NCI-H69 (cell line): Measurements from ENCODE around the gene CMTM8.

Experiments used
- DNase-seq: peaks from one replicate; lab custom pipeline; 2025; lab: John Stamatoyannopoulos, UW

Gene CMTM8

DNA sequence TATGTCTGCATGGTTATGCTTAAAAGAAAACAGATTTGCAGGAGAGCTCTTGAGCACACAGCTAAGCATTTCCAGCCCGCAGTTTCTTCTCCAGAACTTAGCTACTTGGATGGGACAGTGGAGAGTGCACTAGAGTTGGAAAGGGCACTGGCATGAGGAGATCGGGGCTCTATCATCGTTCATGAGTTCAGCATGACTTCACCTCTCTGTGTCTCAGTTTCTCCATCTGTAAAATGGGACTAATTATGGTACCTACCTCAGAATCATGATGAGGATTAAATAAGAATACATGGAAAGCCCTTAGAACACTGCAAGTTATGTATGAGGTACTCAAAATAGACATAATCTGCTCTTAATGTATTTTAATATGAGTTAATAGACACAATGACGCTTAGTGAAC, 69.9 kb downstream of the CMTM8 start:
- no peak for DNase-seq

DNA sequence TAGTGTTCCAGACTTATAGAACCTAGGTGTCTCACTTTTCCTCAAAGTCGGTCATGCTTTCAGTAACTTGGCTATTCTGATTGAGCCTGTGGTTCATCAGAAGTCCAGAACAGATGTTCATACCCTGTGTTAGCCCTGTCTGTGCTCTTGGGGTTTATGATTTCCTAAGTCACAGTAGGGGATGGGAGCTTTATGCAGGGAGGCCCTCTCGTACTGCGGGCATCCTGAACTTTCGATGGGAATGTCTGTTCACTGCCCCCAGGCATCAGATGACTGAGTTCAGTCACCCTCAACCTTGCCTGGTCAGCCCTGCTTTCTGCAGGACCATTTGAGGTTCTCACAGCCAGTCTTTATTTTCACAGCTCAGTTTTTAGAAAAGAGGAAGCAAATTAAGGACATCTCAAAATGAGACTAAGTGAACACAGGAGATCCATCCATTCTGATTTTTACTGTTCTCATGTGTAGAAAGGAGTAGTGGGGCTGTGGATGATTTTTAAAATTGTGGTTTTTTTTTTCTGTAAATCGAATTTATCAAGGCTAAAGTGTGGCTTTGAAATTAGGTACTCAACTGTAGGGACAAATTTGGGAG, 71.3 kb downstream of the CMTM8 start:
- no peak for DNase-seq

DNA sequence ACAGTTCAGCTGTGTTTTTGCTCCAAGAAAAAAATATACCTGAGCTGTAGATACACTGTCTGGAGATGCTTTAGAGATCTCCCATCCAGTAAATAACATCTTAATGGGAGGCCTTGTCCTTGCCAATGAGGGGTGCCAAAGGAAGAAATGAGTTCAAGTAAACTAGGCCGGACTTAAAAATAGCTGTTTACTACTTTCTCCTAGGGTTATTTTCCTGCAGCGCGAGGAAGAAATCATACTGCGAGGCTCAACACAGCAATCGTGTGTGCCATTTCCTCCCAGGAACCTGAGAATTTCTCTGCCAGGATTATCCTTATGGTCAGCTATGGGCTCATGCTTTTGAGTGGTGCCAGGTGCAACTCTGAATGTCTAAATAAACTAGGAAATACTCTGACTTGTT, 71.9 kb downstream of the CMTM8 start:
- DNase-seq = no peak

DNA sequence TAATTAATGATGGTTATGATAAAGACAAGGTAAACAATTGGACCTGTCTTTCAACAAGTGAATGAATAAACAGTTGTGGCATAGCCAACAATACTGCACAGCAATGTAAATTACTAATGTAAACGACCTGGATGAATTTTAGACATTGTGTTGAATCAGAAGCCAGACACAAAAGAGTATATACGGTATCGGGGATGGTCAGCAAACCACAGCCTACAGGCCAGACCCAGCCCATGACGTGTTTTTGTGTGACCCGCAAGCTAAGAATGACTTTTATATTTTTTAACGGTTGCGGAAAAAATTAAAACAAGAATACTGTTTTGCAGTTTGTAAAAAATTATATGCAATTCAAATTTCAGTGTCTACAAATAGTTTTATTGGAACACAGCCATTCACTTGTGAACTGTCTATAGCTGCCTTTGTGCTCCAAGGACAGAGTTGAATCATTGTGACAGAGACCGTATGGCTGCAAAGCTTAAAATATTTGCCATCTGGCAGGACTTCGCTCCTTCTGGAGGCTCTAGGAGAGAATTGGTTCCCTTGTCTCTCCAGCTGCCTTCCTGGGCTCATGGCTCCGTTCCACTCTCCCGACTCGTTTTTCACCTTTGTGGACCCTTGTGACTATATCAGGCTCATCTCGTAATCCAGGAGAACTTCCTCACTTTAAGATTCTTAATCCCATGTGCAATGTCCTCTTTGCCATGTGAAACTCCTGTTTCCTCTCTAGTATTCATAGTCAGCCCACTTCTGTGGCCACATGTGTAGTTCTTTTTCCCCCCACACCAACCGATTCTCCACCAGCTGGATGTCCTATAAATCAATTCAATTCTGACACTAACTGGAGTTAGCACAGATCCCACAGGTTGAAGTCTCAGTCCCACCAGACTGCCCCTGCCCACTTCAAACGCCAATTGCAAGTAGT, 72.7 kb downstream of the CMTM8 start:
- no peak for DNase-seq

DNA sequence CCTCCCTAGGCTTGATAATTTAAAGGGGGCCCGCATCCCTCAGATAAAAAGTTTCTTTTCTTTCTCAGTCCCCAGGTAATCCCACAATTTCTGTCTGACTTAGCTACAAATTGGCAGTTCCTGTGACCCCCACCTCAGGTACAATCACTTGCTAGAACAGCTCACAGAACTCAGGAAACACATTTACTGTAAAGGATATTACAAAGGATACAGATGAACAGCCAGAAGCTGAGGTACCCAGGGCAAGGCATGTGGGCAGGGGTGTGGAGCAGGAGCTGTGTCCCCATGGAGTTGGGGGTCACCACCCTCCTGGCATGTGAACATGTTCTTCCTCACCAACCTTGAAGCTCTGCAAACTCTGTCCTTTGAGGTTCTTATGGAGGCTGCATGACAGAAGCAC, 73.8 kb downstream of the CMTM8 start:
- DNase-seq = no peak

DNA sequence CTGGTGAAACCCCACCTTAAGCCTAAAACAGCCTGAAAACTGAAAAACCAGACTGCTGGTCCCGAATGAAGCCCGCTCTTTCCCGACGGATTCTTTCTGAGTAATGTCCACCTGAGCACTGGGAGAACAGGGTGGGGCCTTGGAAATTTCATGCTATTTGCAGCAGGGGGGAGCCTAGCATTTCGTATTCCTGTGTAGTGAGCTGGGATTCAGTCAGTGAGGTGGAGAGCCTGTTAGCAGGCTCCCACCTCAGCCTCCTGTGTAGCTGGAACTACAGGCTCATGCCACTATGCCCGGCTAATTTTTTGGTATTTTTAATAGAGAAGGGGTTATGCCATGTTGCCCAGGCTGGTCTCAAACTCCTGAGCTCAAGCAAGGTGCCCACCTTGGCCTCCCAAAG, 74.7 kb downstream of the CMTM8 start:
- no peak for DNase-seq

DNA sequence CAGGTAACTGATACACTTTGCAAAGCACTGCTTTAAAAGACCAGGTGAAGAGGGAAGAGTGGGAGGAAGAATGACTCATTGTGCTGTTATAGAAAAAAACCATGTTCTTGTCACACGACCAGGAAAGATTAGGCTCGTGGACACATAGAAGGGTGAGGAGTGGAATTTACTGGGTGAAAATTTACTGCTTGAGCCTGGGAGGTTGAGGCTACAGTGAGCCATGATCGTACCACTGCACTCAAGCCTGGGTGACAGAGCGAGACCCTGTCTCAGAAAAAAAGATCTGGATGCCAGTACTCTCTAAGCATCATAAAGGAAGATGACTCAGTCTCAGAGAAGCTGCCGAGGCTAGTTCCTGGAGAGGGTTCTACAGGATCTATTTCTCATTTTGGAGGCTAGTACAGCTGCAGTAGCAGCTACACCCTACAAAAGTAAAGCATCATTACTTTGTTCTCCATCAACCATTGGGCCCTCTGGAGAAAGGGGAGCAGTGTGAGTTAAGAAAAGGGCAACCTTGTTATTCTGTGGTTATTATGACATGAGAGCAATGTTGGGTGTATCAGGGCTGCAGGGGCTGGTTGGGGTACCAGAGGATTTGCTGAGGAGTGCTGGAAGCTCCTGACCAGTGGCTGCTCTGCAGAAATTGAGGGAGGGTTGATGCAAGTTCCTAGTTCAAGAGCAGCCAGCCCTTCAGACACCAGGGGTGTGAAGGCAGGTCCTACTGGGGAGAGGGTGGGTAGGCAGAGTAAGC, 75.4 kb downstream of the CMTM8 start:
- DNase-seq = no peak

DNA sequence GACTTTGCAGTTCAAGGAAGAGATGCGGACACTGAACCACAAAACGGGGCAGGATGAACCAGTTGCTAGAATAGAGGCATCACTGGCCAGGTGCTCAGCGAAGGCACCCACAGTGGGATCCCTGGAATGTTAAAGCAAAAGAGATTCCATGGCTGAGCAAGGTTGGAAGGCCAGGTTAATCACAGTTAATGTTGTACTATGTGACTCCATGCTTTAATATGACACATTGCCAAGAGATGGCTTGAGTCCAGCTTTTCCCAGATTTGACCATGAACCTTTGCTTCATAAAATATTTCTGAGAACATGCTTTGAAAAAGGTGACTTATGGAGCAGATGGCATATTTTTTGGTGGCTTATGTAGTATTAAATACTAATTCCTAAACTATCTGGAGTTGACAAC, 77.0 kb downstream of the CMTM8 start:
- no peak for DNase-seq

DNA sequence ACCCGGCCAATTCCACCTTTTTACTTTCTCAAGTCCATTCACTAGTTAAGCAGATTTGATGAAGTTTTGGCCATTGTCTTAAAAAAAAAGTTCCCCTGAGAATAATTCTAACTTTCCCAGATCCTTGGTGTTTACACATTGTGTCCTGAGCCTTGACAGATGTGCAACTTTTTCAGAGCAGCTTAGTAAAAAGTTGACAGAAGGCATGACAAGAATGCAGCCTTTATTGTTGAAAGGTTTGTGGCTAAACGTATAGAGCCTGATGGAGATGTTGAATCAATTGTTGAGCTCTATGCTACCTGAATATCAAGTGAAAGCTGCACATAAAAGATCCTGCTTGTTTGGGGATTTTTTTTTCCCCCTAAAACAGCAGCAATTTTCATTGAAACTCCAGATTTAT, 77.8 kb downstream of the CMTM8 start:
- DNase-seq = no peak

DNA sequence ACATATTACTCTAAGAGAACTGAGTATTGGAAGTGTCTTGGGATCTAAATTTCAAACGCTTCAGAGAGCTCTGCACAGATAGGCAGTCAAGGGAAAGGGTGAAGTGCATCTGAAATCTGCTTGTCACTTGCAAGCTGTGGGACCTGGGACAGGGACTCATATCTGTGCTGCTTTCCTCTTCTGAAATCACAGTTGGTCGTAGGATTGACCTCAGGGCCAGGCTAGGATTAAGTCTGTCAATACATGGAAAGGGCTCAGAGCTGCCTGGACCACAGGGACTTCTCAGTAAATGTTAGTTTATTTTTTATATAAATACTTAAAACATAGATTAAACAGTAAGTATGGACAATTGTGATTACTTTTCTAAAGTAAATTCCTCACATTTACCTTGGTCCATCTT, 78.5 kb downstream of the CMTM8 start:
- no peak for DNase-seq

DNA sequence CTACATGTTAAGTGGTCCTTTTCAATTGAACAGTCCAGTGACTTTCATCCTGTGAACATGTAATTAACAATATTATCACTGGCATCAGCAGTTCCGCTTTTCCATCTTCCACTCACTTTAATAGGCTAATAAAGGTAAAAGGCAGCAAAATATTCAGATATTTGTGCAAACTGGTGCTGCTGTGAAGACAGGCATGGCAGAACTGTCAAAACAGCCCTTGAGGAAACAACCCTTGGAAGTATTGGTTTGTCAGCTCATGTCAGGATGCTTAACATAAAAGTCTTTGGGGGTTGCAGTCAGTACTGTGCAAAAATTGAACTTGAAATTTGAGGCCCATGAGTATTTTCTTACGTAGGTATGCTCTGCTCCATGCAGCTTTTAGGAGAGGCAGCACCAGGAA, 81.1 kb downstream of the CMTM8 start:
- no peak for DNase-seq

DNA sequence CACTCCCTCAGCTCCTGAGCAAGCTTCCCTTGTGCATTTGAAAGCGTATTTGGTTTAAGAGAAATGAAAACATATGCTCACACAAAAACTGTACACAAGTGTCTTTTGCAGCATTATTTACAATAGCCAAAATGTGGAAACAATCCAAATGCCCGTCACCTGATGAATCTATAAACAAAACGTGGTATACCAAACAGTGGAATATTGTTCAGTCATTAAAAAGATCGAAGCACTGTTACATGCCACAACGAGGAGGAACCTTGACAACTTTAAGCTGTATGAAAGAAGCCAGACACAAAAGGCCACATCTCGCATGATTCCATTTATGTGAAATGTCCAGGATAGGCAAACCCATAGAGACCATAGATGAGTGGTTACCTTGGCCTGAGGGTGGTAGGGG, 81.6 kb downstream of the CMTM8 start:
- DNase-seq = no peak

DNA sequence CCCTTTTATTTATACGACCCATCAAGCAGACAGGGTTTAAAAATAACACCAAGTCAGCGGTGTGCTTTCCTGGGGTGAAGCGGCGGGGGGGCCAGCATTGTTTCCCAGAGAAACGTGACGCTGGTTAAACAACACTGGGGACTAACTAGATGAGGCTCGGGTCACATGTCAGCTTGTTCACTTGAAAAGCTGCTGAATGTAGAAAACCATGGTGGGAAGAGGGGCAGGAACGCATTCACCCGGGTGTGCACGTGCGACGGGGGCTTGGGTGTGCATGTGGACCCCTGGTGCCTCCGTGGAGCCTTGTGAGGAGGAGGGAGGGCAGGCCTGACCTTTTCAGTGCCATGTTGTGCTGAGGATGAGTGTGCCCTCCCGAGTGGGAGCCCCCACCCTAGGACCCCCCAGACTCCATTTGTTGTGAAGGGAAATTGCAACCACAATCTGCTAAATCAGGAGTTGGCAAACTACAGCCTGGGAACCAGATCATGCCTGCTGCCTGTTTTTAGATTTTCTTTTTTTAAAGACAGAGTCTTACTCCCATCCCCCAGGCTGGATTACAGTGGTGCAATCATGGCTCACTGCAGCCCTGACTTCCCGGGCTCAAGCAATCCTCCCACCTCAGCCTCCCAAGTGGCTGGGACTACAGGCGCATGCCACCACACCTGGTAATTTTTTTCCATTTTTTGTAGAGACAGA, 82.8 kb downstream of the CMTM8 start:
- peak; percentile 49 for DNase-seq

DNA sequence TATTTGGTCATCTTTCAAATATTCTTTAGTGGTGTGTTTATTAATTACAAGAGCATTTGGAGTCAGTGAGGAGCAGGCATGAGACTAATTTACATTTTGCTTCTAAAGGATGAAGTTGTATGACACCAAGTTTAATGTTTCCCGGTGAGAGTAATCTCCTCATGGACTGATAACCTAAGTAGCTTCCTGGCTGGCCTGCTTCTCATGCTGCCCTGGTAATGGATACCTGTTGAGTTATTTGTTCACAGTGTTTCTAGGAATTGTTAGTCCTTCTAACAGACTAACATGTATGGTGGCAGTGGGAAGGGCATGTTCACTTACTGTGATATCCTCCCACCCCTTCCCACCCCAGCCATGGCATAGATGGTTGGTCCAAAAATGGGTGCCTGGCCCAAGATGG, 83.8 kb downstream of the CMTM8 start:
- DNase-seq = no peak

DNA sequence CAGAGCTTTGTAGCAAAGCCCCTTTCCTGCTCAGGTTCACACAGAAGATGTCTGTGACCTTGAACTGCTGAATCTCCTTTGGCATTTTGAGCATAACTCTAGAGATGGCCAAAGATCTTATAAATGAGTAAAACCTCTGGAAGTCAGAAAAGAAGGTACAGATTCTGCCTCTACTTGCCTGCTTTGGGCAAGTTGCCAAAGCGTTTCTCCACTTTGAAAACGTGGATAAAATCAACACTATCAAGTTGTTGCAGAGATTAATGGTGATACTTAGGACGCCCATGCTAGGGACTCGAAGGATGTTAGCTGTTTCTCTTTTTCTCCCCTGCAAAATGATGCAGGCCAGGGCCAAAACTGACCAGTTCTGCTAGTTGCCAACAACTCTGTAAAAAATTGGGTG, 85.1 kb downstream of the CMTM8 start:
- no peak for DNase-seq

DNA sequence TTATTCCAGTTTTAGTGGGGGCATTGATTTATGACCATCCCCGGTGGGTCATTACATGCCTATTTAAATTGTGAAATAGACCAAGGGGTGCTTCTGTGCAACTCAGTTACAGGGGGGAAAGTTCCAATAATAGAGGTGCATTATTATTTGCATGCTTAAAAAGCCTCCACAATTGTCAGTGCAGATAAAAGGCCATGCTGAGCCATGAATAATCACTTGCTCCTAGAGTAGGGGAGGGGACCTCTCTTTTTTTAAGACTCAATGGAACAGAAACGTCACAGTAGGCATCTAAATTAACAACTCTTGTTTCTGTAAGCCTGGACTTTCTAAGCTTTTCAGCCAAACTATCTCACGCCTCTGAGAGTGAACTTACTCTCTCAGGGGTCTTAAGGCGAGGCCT, 86.7 kb downstream of the CMTM8 start:
- no peak for DNase-seq

DNA sequence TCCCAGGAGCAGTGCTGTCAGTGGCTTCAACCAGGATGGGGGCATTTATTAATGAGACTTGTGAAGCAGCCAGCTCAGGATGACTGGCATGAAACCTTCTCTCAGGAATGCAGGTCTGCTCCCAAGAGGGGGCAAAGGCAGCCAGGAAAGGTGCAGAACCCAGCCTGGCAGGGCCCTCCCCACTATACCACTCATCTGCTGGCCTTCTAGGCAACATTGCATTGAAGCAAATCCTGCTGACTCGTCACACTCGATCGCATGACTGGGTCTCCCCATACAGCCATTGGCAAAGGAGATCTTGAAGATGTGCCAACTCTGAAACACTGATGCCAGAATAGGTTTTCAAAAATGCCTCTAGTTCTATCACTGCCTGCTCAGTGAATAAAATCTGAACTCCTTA, 87.4 kb downstream of the CMTM8 start:
- no peak for DNase-seq

DNA sequence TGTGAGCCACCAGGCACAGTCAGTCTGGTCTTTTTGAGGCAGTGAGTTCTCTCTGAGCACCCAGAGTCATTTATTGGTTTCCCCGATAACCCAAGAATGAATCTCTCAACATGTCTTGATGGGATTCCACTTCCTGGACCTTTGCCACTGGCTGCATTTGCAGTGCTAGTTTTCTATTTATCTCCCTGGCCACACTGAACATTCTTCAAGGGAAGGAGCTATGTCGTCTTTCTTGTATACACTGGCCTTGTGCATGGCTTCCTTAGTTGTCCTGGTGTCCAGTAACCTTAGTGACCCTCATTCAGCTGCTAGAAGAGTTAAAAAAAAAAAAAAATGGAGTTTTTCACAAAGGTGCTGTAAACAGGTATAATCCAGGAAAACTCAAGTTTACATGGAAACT, 88.3 kb downstream of the CMTM8 start:
- no peak for DNase-seq

DNA sequence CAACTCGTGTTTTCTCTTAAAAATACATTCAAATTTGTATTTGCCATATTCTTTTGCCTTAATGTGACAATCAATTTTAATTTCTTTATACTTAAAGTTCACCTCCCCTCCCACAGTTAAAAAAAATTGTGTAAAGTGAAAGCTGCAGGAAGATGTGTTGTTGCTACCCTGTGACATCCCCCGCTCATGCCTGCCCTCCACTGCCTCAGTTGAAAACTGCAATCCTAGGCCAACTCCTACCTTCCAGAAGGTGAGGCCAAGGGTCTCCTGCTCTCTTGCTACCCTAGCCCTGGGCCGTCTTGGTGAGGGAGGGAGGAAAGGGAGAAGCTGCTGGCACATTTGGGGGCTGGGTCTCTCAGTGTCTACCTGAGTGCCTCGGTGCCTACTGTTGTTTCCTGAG, 96.2 kb downstream of the CMTM8 start:
- DNase-seq = peak; percentile 12

DNA sequence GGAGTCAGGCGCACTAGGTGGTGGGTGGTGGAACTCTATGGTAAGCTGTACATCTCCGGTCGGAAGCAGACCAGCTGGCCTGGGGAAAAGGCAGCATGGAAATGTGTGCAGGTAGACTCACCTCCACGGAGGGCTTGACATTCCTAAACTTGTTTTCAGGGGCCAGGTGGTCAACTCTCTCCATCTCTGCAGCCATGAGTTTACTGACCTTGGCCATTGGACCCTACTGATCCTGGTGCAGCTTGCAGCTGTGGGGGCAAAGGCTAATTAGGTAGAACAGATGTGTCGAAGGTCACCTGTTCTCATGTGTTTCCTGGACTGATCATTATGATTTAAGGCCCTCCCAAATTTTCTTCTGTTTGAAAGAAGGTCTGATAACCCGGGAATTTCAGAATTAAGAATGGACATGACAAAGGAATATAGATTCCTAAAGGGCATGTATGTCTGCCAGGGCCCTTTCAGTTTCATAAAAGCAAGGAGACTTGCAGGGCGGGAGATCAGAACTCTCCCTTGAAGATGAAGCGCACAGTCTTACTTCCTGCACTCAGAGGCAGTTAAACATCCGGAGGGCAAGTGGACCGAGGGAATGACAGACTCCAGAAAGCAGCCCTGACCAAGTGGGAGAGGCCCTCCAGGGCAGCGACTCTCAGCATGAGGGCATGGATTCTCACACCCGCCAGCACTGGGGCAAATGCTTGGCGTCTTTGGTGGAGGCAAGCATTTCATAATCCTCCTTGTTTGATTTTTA, 97.1 kb downstream of the CMTM8 start:
- no peak for DNase-seq

DNA sequence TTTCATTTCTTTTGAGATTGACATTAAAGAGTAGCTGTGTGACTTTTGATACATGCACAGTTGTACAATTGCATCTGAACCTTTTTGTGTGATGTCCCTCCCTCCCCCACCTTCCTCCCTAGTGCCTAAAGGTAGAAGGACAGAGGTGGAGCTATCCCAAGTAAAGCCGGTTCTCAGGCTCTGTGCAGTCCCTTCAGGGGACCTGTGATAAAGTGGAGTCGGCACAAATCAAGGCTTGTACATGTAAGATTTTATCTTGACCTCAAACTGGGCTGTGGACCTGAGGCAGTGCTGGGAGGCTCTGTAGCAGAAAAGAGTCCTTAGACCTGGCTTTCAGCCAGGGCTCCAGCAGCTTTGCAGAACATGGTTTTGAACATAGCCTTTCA, 97.6 kb downstream of the CMTM8 start:
- no peak for DNase-seq

DNA sequence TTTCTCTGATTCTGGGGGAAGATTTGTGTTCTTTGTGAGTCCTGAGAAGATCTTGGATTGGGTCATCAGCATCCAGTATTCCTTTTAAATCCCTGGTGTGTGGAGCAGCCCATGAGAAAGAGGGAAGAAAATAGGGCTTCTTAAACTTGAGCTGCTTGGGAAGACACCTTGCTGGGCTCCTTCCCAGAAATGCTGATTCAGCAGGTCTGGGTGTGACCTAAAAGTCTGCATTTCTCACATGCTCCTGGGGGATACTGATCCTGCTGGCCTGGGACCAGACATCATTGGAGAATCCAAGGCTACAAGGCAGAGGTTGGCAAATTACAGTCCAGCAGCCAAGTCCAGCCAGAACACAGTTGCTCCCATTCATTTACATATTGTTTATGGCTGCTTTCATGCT, 99.0 kb downstream of the CMTM8 start:
- no peak for DNase-seq
